ENCODE results near the gene MAGI3. TPM values are rescaled to one million over a fixed set of nuclear protein-coding genes. Genes with fewer than 3 reads are reported as not detected.

MAGI3 gene
- total RNA-seq, 1 experiment from 2014 or later: 7.2 TPM

DNA sequence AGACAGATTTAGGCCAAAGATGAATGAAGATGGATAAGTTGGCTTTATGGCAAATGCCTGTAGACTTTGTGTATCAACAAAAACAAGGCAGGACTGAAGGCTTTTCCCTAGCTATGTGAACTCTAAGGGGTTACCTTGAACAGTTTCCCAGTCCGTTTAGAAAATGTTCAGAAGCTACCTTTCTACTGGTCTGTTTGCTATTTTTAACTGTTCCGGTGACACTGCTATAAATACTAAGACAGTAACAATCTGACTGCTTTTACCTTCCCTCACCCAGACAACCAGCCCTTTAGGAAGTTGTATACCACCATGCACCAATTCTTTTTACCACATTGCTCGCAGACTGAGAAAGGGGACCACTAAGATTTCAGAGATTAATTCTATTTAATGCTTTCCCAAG, 266.8 kb downstream of the MAGI3 start:
- no peak for DNase-seq
- no TSS peak for BruUV-seq (replicated peaks)
- Histone ChIP-seq H3K4me2 (ENCODE audit: low read length) (no peak overlapping the region), H3K9me3 (ENCODE audit: low read length) (no peaks in the 10 kb centered on the region), H3K79me2 (ENCODE audit: low read length) (no peaks in the 10 kb centered on the region), H4K20me1 (ENCODE audit: low read length) (no peaks in the 10 kb centered on the region), H3K9ac (ENCODE audit: low read length) (no peak overlapping the region), H3K4me3 (ENCODE audit: low read length) (no peak overlapping the region), H3K4me1 (ENCODE audit: insufficient read depth, low read length) (peaks cover 15% of the 10 kb centered on the region; the same call in 1 of the 2 replicates), H2AFZ (ENCODE audit: low read length) (no peak overlapping the region), H3K27ac (ENCODE audit: low read length) (no peak overlapping the region), H3K36me3 (ENCODE audit: low read depth, low read length) (no peaks in the 10 kb centered on the region), H3F3A (ENCODE audit: low read length, unreplicated experiment) (no peaks in the 10 kb centered on the region), H3K27me3 (ENCODE audit: low read length) (no peaks in the 10 kb centered on the region), H3K9me2 (replicated peaks; ENCODE audit: low read length) (no peaks in the 10 kb centered on the region)
- POLR2A ChIA-PET (ENCODE audit: unreplicated experiment): no interaction called here
- CTCF ChIA-PET: no interaction called here
- no peak for ATAC-seq
- intact Hi-C loops (cut with micrococcal nuclease): no loop called here
- TF ChIP-seq EZH2 (IDR thresholded peaks at IDR 0.05; ENCODE audit: low read length, unreplicated experiment) (no peak), EZH2phosphoT487 (IDR thresholded peaks at IDR 0.05; ENCODE audit: borderline replicate concordance, low read length) (no peak)
- TF ChIP-seq, protein P1, sequence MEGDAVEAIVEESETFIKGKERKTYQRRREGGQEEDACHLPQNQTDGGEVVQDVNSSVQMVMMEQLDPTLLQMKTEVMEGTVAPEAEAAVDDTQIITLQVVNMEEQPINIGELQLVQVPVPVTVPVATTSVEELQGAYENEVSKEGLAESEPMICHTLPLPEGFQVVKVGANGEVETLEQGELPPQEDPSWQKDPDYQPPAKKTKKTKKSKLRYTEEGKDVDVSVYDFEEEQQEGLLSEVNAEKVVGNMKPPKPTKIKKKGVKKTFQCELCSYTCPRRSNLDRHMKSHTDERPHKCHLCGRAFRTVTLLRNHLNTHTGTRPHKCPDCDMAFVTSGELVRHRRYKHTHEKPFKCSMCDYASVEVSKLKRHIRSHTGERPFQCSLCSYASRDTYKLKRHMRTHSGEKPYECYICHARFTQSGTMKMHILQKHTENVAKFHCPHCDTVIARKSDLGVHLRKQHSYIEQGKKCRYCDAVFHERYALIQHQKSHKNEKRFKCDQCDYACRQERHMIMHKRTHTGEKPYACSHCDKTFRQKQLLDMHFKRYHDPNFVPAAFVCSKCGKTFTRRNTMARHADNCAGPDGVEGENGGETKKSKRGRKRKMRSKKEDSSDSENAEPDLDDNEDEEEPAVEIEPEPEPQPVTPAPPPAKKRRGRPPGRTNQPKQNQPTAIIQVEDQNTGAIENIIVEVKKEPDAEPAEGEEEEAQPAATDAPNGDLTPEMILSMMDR (conservative IDR thresholded peaks at IDR 0.05; ENCODE audit: low read depth, low read length): no peak

DNA sequence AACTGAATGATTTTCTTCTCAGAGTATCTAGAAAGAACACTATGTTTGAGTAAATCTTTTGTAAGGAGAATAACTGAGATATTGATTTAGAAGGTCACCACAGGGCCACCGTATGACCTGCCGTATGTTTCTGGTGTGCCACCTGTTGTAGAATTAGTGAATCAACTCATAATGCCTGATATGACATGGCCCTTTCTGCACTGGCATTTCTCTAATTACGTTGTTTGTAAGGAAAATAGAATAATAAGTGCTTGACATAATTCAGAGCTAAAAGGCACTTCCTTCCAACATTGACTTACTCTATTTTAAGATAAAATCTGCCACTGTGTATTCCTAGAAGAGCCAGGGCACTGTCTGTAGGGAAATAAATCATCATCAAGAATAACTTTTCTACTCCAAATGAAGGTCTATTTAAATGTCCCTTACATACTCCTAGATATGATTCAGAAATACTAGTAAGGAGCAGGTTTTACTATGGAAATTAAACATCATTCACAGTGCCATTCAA, 267.3 kb downstream of the MAGI3 start:
- H3K79me2 ChIP-seq (ENCODE audit: low read length): no peaks in the 10 kb centered on the region
- CTCF ChIA-PET: no interaction called here

DNA sequence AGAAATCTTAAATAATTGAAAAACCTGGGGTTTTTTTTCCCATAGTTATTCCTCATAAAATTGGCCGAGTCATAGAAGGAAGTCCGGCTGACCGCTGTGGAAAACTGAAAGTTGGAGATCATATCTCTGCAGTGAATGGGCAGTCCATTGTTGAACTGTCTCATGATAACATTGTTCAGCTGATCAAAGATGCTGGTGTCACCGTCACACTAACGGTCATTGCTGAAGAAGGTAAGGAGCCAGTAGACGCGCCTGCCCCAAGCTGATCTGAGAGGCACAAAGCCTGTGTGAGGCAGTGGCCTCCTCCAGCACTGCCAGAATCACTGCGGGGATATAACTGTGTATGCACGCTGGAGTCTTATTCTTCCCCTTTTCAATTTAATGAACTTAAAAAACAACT, 268.7 kb downstream of the MAGI3 start:
- BruUV-seq (replicated peaks): no TSS peak
- Histone ChIP-seq H2AFZ (ENCODE audit: low read length) (no peak overlapping the region), H3K9me3 (ENCODE audit: low read length) (no peaks in the 10 kb centered on the region), H3K4me2 (ENCODE audit: low read length) (no peak overlapping the region), H3K36me3 (ENCODE audit: low read depth, low read length) (no peaks in the 10 kb centered on the region), H3K79me2 (ENCODE audit: low read length) (no peaks in the 10 kb centered on the region), H3K27me3 (ENCODE audit: low read length) (no peaks in the 10 kb centered on the region), H3K9me2 (replicated peaks; ENCODE audit: low read length) (no peaks in the 10 kb centered on the region), H3K27ac (ENCODE audit: low read length) (peak overlapping the region; percentile 17; the same call in 1 of the 2 replicates), H4K20me1 (ENCODE audit: low read length) (no peaks in the 10 kb centered on the region), H3K4me1 (ENCODE audit: insufficient read depth, low read length) (peaks cover 31% of the 10 kb centered on the region), H3K4me3 (ENCODE audit: low read length) (no peak overlapping the region), H3F3A (ENCODE audit: low read length, unreplicated experiment) (no peaks in the 10 kb centered on the region), H3K9ac (ENCODE audit: low read length) (no peak overlapping the region)
- intact Hi-C loops (cut with micrococcal nuclease): no loop called here
- no peak for TF ChIP-seq EZH2 (IDR thresholded peaks at IDR 0.05; ENCODE audit: low read length, unreplicated experiment)
- no peak for TF ChIP-seq EZH2phosphoT487 (IDR thresholded peaks at IDR 0.05; ENCODE audit: borderline replicate concordance, low read length)
- TF ChIP-seq, protein P1 (conservative IDR thresholded peaks at IDR 0.05; ENCODE audit: low read depth, low read length): no peak
- peak; percentile 34 for DNase-seq
- POLR2A ChIA-PET (ENCODE audit: unreplicated experiment): no interaction called here
- ATAC-seq: no peak
- CTCF ChIA-PET: no interaction called here

More for the DNA sequence above, 267.3 kb downstream of the MAGI3 start:
- H3K4me1 ChIP-seq (ENCODE audit: insufficient read depth, low read length): peaks cover 19% of the 10 kb centered on the region
- intact Hi-C loops (cut with micrococcal nuclease): no loop called here
- H3K4me3 ChIP-seq (ENCODE audit: low read length): no peak overlapping the region
- no peak overlapping the region for H3K27ac ChIP-seq (ENCODE audit: low read length)
- POLR2A ChIA-PET (ENCODE audit: unreplicated experiment): interaction anchor here (0.5 kb wide), 1 partner anchor 268 kb away, joined by 3 read pairs; no protein-coding TSS in a partner anchor
- ATAC-seq (no peak), DNase-seq (no peak)
- no peaks in the 10 kb centered on the region for H3K36me3 ChIP-seq (ENCODE audit: low read depth, low read length)
- TF ChIP-seq EZH2phosphoT487 (IDR thresholded peaks at IDR 0.05; ENCODE audit: borderline replicate concordance, low read length) (no peak), EZH2 (IDR thresholded peaks at IDR 0.05; ENCODE audit: low read length, unreplicated experiment) (no peak)
- TF ChIP-seq, protein P1 (conservative IDR thresholded peaks at IDR 0.05; ENCODE audit: low read depth, low read length): no peak
- H3K9me3 ChIP-seq (ENCODE audit: low read length): no peaks in the 10 kb centered on the region
- no TSS peak for BruUV-seq (replicated peaks)
- no peaks in the 10 kb centered on the region for H3K27me3 ChIP-seq (ENCODE audit: low read length)
- H3F3A ChIP-seq (ENCODE audit: low read length, unreplicated experiment): no peaks in the 10 kb centered on the region
- H4K20me1 ChIP-seq (ENCODE audit: low read length): no peaks in the 10 kb centered on the region
- H2AFZ ChIP-seq (ENCODE audit: low read length): no peak overlapping the region
- no peak overlapping the region for H3K4me2 ChIP-seq (ENCODE audit: low read length)
- H3K9ac ChIP-seq (ENCODE audit: low read length): no peak overlapping the region
- no peaks in the 10 kb centered on the region for H3K9me2 ChIP-seq (replicated peaks; ENCODE audit: low read length)

Measured in PC-3 (cell line).